ENCODE measurements around the gene CYBC1. TPM values are rescaled to one million over a fixed set of nuclear protein-coding genes. Genes with fewer than 3 reads are reported as not detected.
A peak's percentile ranks its signal among the peaks of the same experiment; 100 is the strongest.

Gene CYBC1
- total RNA-seq = 256 and 268 TPM in 2 replicates

DNA sequence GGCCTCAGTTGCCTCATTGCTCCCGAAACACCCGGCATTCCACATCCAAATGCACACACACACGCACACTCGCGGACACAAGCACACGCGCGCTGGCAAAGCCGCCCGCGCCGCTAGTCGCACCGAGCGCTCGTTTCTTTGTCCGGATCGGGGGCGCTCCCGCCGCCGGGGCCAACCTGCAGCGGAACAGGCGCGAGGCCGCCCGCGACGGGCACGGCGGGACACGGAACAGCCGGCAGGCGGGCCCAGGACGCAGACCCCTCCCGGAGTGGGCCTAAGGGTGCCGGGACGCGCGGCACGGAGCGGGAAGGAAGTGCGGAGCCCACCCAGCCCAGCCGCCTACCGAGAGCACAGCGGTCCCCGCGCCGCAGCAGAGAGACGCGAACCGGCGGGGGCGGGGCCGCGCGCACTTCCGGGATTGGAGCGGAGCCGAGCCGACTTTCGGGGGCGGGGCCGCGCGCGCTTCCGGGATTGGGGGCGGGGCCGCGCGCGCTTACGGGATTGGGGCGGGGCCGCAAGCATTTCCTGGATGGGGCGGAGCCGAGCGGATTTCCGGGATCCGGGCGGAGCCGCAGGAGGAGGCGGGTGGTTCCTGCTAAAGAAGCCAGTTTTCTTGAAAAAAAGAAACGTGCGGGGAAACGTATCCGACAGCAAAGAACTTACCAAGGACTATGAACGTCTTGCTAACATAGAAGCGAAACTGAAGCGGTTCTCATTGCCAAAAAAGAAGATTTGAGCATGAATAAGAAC is at the start of gene CYBC1:
CYBC1 (minus strand) TSS at position 396 of the 750 bp plus-strand sequence. CDS start 1,498 bp downstream, outside the sequence.
- peak; percentile 98 for DNase-seq
- H3K27ac Mint-ChIP-seq = peak within 1 kb of the TSS; percentile 95
- no peaks in the 10 kb centered on the region for H3K9me3 Mint-ChIP-seq
- H3K36me3 Mint-ChIP-seq (ENCODE audit: low read depth) = peaks cover 32% of the 10 kb centered on the region
- H3K27me3 Mint-ChIP-seq = no peaks in the 10 kb centered on the region
- intact Hi-C loops (cut with micrococcal nuclease) = loop anchor here (1.0 to 10.0 kb wide), 5 partner anchors 8 to 304 kb away; partner anchors contain the start of genes NARF, TBCD and WDR45B
- peaks cover 20% of the 10 kb centered on the region for H3K4me1 Mint-ChIP-seq
- peak within 1 kb of the TSS; percentile 89 for H3K4me3 Mint-ChIP-seq

DNA sequence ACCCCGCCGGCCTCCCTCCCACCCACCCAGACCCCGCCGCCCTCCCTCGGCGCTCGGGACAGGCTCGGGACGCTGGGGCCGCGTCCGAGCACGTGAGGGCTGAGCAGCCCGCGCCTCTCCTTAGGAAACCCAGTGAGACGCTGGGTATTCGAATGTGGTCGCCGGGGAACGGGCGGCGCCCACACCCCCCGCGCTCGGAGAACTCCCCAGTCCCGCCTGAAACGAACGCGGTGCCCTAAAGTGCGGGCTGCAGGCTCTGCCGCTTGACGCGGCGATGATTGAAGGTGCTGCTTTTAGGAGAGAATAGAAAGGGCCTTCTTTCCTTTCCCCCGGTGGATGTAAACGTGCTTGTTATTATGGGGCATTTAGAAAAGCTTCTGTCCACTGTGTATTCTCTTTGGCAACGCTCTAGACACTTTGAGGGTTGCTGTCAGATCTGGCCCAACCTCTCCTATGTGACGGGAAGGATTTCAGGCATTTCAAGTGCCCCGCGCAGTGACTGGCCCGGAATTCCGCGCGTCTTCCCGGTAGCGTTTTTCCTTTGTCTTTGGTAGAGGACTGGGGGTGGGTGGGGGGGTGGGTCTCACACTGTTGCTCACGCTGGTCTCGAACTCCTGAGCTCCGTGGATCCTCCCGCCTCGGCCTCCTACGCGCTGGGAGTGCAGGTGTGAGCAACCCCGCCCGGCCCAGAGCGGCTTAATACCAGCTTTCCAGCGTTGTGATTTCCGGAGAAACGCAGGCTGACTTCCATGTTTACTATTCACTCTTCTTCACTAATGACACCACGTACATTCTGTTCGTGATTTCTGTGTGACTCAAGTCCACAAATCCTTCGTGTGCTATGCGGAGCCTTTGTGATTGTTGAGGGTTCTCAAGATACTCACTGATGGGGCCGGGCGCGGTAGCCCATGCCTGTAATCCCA is 47.2 kb upstream of the CYBC1 start:
- Mint-ChIP-seq H3K27ac (peak overlapping the region; percentile 87), H3K4me3 (peak overlapping the region; percentile 83), H3K4me1 (peaks cover 20% of the 10 kb centered on the region), H3K36me3 (ENCODE audit: low read depth) (no peaks in the 10 kb centered on the region), H3K27me3 (no peaks in the 10 kb centered on the region), H3K9me3 (no peaks in the 10 kb centered on the region)
- intact Hi-C loops (cut with micrococcal nuclease) = loop anchor here (1.0 kb wide), 1 partner anchor 9 kb away; no protein-coding TSS in a partner anchor
- DNase-seq = peak; percentile 85

DNA sequence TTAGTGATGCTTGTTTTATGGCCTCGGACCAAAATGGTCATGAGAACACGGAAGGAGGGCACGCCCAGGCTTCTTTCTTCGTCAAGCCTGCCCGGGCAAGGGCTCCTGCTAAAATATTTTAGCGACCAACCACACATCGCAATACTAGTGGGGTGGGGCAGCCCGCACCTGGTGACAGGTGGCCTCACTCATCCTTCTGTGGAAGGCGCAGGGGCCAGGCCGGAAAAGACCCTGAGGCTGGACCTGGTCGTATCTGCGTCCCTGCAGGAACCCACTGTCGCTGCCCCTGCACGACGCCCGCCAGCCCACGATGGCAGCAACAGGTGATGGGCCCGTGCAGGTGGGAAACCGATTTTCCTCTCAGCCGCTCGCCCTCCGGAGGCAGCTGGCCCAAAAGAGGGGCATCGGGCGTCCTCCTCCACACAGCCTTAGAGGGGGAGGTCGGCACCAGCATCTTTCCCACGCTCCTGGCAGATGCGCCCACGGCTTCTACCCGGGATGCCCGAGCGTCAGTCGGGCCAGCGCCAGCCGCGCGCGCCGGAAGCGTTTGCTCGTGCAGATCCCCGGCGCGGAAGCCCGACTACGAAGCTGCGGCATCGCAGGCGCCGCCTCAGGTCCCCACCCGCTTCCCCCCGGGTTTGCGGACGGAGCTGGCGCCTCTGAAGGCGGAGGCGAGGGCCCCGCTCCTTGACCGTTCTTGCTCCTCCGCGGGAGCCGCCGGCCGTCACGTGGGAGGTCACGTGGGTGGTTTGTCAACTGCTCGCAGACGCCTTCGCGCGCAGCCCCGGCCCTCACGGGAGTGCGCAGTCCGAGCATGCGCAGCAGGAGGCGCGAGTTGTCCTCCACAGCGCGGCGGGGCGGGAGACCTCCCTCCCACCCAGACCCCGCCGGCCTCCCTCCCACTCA is 46.2 kb upstream of the CYBC1 start:
- DNase-seq = peak; percentile 98
- H3K27me3 Mint-ChIP-seq = no peaks in the 10 kb centered on the region
- intact Hi-C loops (cut with micrococcal nuclease) = loop anchor here (1.0 kb wide), 1 partner anchor 10 kb away; no protein-coding TSS in a partner anchor
- H3K27ac Mint-ChIP-seq = peak overlapping the region; percentile 72
- H3K4me1 Mint-ChIP-seq = peaks cover 20% of the 10 kb centered on the region
- no peaks in the 10 kb centered on the region for H3K36me3 Mint-ChIP-seq (ENCODE audit: low read depth)
- H3K4me3 Mint-ChIP-seq = peak overlapping the region; percentile 83
- H3K9me3 Mint-ChIP-seq = no peaks in the 10 kb centered on the region

DNA sequence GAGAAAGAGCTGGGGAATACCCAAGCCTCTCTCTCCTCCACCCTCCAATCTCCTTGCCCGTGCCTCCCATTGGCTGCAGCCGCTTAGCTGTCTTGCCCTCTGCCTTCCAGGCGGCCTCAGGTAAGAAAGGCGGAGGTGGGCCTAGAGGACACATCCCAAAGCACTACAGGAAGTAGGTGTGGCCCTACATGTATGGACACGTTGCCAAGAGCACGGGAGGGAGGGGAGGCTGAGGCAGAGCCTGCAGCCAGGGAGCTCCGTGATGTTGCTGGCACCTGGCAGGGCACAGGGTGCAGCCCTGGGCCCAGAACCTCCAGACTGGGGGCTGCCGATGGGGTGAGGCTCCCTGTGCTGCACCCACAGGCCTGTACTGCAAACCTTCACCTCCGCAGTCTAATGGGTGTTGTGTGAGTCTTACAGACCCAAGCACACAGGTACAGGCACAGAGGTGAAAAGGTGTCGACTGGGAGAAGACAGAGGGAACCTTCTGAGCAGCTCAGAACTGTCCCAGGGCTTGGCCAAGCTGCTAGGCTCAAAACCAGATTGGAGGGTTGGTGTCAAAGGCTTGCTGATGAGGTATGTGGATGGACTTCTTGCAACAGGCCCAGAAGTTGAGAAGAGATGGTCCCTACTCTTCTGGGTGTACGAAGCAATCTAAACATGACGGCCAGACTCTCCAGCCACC is 45.4 kb upstream of the CYBC1 start:
- Mint-ChIP-seq H3K27me3 (no peaks in the 10 kb centered on the region), H3K36me3 (ENCODE audit: low read depth) (no peaks in the 10 kb centered on the region), H3K4me3 (peak overlapping the region; percentile 83), H3K27ac (peak overlapping the region; percentile 58), H3K9me3 (no peaks in the 10 kb centered on the region), H3K4me1 (peaks cover 20% of the 10 kb centered on the region)
- peak; percentile 67 for DNase-seq
- intact Hi-C loops (cut with micrococcal nuclease) = loop anchor here (2.0 kb wide), 1 partner anchor 37 kb away; the partner anchor contains the start of gene NARF

DNA sequence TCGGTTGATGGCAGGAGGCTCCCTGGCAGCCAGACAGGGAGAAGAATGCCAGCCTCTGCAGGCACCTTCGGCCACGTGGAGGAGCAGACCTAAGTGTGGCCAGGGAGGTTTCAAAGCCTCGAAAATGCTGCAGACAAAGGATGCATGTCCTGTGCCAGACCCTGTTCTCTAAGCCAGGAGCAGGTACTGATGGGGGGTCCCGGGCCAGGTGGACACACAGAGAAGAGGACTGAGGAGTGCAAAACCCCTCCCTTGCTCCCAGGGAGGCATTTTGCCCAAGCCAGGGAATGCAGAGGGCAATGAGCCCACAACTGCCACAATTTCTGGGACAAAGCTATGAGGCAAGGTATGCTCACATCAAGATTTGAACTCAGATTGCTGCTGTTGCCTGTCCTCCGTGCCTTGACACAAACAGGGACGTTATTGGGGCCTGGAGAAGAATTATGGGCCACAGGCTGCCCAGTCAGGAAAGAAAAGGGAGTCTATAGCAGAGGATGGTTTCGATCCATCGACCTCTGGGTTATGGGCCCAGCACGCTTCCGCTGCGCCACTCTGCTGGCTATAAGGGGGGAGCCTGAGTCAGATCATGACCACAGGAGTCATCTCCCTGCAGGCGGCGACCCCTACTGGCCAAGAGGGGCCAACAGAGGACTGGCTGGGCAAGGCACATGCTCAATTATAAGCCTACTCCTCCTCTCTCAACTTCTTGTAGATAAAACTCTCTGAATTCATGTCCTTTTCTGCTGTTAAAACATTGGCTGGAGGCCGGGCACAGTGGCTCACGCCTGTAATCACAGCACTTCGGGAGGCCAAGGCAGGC is 43.9 kb upstream of the CYBC1 start:
- Mint-ChIP-seq H3K36me3 (ENCODE audit: low read depth) (peaks cover 4% of the 10 kb centered on the region), H3K4me1 (peaks cover 20% of the 10 kb centered on the region), H3K4me3 (peak overlapping the region; percentile 39), H3K27me3 (no peaks in the 10 kb centered on the region), H3K27ac (peak overlapping the region; percentile 93), H3K9me3 (no peaks in the 10 kb centered on the region)
- intact Hi-C loops (cut with micrococcal nuclease) = loop anchor here (1.0 to 5.0 kb wide), 4 partner anchors 25 to 58 kb away; partner anchors contain the start of genes CYBC1, FOXK2 and NARF
- peak; percentile 96 for DNase-seq

DNA sequence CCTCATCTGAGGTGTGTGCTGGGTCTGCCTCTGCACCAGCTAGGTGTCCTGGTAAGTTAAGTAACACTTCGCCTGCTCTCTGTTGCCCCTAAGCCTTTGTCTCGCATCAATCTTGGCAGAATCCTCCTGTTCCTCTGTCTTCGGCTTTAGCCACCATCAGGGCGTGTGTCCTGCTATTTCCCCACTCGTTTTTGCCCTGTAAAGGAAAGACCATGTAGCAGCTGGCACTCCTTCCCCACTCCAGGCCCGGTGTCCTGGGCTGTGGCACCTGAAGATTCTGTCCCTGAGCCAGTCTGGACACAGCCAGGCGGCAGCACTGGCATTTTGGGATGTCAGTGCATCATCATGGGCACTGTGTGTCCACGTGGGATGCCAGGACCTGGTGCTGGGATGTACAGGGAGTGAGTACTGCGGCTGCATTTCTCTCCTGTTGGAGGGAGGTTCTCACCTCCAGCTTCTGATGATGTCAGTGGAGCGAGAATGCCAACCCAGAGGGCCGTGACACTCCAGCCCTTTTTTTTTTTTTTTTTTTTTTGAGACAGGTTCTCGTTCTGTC is 42.8 kb upstream of the CYBC1 start:
- Mint-ChIP-seq H3K4me1 (peaks cover 18% of the 10 kb centered on the region), H3K4me3 (no peak overlapping the region), H3K36me3 (ENCODE audit: low read depth) (peaks cover 12% of the 10 kb centered on the region), H3K27me3 (no peaks in the 10 kb centered on the region), H3K27ac (no peak overlapping the region), H3K9me3 (no peaks in the 10 kb centered on the region)
- intact Hi-C loops (cut with micrococcal nuclease) = loop anchor here (5.0 kb wide), 1 partner anchor 59 kb away; no protein-coding TSS in a partner anchor
- DNase-seq = no peak

DNA sequence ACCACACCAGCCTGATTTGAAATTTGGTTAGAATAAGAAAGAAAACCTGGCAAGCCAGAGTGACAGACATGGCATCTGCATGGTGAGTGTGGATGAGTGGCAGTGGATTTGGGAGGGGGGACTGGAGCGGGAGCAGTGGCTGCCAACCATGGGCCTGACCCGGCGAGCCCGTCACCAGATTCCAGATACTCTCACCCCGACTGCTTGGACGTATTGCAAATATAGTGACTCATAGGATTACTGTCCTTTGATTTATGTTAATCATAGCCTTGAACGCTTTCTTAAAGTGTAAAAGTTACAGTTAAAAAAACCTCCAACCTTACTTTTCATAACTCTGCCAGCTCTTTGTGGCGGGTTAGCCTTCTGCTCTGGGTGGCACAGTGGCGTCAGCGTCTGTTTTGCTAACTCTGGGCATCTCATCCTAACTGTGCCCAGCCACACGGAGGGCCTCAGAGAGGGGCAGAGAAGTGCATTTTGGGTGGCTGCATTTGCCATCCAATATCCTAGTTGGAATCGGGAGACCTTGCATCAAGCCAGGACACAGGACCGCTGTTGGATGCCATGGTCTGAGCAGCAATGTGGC is 42.2 kb upstream of the CYBC1 start:
- DNase-seq = no peak
- no peaks in the 10 kb centered on the region for H3K9me3 Mint-ChIP-seq
- H3K36me3 Mint-ChIP-seq (ENCODE audit: low read depth) = peaks cover 17% of the 10 kb centered on the region
- H3K27ac Mint-ChIP-seq = peak overlapping the region; percentile 51
- H3K4me1 Mint-ChIP-seq = peaks cover 14% of the 10 kb centered on the region
- no peak overlapping the region for H3K4me3 Mint-ChIP-seq
- no peaks in the 10 kb centered on the region for H3K27me3 Mint-ChIP-seq
- intact Hi-C loops (cut with micrococcal nuclease) = loop anchor here (5.0 kb wide), 1 partner anchor 60 kb away; no protein-coding TSS in a partner anchor

DNA sequence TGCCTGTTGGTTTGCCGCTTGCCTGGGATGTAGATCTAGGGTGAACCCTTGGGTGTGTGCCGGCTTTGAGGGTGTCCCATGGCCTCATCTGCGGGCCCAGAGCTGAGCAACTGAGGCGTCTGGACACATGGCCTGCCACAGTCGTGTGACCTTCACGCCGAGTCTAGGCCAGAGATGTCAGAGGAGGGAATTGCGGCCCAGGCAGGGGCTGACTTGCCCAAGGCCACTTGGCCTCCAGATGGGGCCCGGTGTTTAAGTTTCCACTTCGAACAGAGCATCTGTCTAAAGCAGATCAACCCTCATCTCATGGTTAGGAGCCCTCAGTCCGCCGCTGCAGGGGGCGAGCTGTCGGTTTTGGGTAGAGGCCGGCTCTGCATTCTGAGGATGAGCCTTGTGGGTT is 41.0 kb upstream of the CYBC1 start:
- Mint-ChIP-seq H3K4me3 (no peak overlapping the region), H3K36me3 (ENCODE audit: low read depth) (peaks cover 24% of the 10 kb centered on the region), H3K9me3 (no peaks in the 10 kb centered on the region), H3K4me1 (peaks cover 12% of the 10 kb centered on the region), H3K27ac (no peak overlapping the region), H3K27me3 (no peaks in the 10 kb centered on the region)
- DNase-seq = no peak
- intact Hi-C loops (cut with micrococcal nuclease) = loop anchor here (5.0 kb wide), 1 partner anchor 61 kb away; no protein-coding TSS in a partner anchor

DNA sequence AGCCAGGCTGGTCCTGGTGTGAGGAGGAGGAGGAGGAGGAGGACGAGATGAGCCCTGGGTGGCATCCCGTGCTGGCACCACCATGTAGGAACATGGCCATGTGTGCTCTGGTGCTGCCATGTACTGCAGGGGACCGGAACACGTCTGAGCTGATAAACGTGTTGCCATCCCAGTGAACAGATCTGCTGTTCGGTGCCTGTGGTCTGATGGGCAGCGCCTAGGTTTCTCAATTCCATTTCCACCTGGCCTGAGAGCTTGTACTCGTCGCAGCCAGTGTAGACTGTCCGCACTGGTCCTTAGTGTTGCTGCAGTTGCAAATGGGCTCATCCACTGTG is 40.6 kb upstream of the CYBC1 start:
- DNase-seq = no peak
- Mint-ChIP-seq H3K36me3 (ENCODE audit: low read depth) (peaks cover 28% of the 10 kb centered on the region), H3K9me3 (no peaks in the 10 kb centered on the region), H3K27me3 (no peaks in the 10 kb centered on the region), H3K27ac (no peak overlapping the region), H3K4me3 (no peak overlapping the region), H3K4me1 (peaks cover 16% of the 10 kb centered on the region)
- intact Hi-C loops (cut with micrococcal nuclease) = loop anchor here (5.0 kb wide), 1 partner anchor 61 kb away; no protein-coding TSS in a partner anchor

DNA sequence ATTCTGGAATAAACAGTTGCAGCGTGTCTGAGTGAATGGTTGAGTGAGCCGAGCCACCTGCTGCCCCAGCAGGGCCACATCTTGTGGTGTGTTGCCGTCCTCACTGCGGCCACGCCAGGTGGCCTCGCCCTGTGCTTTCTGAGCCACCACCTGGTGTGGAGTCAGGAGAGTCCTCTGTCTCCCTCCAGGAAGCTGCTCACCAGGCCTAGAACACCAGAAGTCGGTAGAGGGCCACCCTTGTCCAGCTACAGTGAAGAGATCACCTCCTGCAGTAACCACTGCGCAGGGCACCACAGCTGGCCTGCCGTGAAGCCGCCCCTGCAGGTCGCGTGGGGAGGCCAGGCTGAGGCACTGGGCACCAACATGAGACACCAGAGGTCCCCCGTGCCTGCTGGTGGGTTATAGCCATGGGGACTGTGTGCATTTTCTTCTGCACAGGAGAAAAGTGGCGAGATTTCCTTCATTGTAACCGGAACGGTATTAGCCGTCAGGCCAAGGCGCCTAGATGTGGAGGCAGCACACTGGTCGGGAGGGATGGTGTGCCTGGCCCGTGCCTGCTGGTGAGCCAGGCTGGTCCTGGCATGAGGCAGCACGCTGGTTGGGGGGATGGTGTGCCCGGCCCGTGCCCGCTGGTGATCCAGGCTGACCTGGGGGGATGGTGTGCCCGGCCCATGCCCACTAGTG is 40.1 kb upstream of the CYBC1 start:
- Mint-ChIP-seq H3K27ac (no peak overlapping the region), H3K4me1 (peaks cover 19% of the 10 kb centered on the region), H3K27me3 (no peaks in the 10 kb centered on the region), H3K9me3 (no peaks in the 10 kb centered on the region), H3K4me3 (no peak overlapping the region), H3K36me3 (ENCODE audit: low read depth) (peaks cover 33% of the 10 kb centered on the region)
- intact Hi-C loops (cut with micrococcal nuclease) = loop anchor here (5.0 kb wide), 1 partner anchor 62 kb away; no protein-coding TSS in a partner anchor
- DNase-seq = no peak

All from activated CD4-positive, alpha-beta T cell treated with anti-CD3 and anti-CD28 coated beads, Interleukin-2, amount 10 ng/mL, durations not matched to agents 24 days and 14 days (primary cell).